ENCODE data around the gene KCNC1.

The KCNC1 gene

DNA sequence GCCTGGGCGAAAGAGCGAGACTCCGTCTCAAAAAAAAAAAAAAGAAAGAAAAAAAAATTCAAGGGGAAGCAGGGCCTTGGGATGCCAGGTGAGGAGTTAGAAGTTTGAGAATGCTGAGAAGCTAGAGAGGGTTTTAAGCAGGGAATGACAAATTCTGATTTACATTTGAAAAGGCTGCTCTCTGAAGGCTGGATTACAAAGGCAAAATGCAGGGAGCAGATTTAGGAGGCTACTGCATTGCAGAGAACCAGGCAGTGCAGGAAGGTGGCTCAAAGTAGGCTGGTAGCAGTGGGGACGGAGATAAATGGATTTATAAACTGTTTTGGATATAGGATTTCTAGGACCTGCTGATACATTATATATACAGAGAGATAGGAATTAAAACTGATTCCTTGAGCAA is 66.6 kb downstream of the KCNC1 start:
- no peak overlapping the region for H3K4me3 ChIP-seq (ENCODE audit: control insufficient read depth, low read depth, low read length)
- no peak for DNase-seq (ENCODE audit: low read depth)
- TF ChIP-seq, protein P1, sequence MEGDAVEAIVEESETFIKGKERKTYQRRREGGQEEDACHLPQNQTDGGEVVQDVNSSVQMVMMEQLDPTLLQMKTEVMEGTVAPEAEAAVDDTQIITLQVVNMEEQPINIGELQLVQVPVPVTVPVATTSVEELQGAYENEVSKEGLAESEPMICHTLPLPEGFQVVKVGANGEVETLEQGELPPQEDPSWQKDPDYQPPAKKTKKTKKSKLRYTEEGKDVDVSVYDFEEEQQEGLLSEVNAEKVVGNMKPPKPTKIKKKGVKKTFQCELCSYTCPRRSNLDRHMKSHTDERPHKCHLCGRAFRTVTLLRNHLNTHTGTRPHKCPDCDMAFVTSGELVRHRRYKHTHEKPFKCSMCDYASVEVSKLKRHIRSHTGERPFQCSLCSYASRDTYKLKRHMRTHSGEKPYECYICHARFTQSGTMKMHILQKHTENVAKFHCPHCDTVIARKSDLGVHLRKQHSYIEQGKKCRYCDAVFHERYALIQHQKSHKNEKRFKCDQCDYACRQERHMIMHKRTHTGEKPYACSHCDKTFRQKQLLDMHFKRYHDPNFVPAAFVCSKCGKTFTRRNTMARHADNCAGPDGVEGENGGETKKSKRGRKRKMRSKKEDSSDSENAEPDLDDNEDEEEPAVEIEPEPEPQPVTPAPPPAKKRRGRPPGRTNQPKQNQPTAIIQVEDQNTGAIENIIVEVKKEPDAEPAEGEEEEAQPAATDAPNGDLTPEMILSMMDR (conservative IDR thresholded peaks at IDR 0.05; ENCODE audit: control insufficient read depth, insufficient read depth, low read depth, low read length): no peak

DNA sequence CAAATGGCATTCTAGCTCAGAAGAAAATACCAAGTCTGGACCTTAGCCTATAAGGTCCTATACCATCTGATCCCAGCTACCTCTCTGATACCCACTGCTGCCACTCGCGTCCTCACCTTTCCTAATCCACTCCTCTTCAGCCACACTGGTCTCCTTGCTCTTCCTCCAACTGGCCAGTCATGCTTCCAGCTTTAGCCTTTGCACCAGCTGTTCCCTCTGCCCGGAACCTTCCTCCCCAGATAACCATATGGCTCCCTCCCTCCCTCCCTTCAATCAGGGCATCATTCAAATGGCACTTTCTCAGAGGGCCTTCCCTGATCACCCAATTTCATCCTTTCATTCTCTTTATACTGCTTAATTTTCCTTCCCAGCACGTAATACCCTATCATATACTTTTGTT is 67.9 kb downstream of the KCNC1 start:
- DNase-seq (ENCODE audit: low read depth): no peak
- TF ChIP-seq, protein P1 (conservative IDR thresholded peaks at IDR 0.05; ENCODE audit: control insufficient read depth, insufficient read depth, low read depth, low read length): no peak
- H3K4me3 ChIP-seq (ENCODE audit: control insufficient read depth, low read depth, low read length): no peak overlapping the region

DNA sequence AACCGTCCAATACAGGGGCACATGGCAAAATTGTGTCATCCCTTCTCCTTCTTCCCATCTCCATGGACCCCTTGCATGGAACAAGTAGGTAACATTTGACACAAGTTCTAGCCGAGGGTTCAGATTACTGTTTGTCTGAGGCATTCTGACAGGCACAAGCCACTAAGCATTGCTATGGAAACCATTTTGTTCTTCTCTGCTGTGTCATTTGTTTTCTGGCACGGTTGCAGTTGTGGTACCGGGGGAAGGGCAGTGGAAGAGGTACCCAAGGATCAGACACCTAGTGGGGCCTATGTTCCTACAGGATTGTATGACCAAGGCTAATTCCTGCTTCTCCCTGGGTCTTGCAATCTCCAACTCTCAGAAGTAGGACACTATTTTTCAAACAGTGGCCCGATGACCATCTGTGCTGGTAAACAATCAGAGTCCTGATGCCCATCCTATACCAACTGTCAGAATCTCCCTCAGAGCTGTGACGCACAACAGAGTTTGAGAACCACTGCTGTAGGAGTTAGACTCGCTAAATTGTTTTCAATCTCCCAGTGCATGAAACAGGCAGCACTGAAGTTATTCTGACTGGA is 69.3 kb downstream of the KCNC1 start:
- DNase-seq (ENCODE audit: low read depth): no peak
- TF ChIP-seq, protein P1 (conservative IDR thresholded peaks at IDR 0.05; ENCODE audit: control insufficient read depth, insufficient read depth, low read depth, low read length): no peak
- H3K4me3 ChIP-seq (ENCODE audit: control insufficient read depth, low read depth, low read length): no peak overlapping the region

DNA sequence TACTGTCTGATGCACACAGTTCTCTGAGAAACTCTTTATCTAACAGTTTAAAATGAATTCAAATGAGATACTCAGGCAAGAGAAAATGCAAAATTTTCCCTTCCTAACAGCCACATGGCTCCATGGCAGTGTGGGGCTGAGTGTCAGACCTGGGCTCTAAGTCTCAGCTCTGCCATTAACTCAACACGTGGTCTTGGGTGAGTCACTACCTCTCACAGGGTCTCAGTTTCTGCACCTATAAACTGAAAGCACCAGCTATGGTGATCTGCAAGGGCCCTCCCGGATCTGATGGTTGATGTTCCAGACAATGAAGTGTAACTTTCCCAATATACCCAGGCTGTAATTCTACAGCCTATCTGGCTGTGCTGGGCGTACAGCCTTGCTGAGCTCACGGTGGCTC is 70.5 kb downstream of the KCNC1 start:
- H3K4me3 ChIP-seq (ENCODE audit: control insufficient read depth, low read depth, low read length): no peak overlapping the region
- DNase-seq (ENCODE audit: low read depth): no peak

DNA sequence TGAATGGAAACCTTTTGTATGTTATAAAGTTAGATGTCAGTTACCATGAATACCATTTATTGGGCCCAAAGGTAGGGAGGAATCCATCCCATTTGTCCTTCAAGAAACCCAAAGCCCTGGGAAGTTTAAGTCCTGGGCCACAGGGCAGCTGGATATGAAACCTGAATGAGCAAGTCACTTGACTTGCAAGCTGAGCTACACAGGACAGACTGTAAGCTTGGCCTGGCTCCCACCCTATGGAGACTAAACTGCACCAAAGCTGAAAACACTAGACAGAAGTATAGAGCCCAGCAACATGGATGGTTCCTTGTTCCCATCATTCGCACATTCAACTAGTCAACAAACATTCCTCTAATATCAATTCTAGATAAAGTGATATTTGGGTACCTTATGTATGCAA is 71.3 kb downstream of the KCNC1 start:
- no peak overlapping the region for H3K4me3 ChIP-seq (ENCODE audit: control insufficient read depth, low read depth, low read length)
- DNase-seq (ENCODE audit: low read depth): no peak
- TF ChIP-seq, protein P1 (conservative IDR thresholded peaks at IDR 0.05; ENCODE audit: control insufficient read depth, insufficient read depth, low read depth, low read length): no peak

More for the DNA sequence above, 70.5 kb downstream of the KCNC1 start:
- TF ChIP-seq, protein P1 (conservative IDR thresholded peaks at IDR 0.05; ENCODE audit: control insufficient read depth, insufficient read depth, low read depth, low read length): no peak

DNA sequence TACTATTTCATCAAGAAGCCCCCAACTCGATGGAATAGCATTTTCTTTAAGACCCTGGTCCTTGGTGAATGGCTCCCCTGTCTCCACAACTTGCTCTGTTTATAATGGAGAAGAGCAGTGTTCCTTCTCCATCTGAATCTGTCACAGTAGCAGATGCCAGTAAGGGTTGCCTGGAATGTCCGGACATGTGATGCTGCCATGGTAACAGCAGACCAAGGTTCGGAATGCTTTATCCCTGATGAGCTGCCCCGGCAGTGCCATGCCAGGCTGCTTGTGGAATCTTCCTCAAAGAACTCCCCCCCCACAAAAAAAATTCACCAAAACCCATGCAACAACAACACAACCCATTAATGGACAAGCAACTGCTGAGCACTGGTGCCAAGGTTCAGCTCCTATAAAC is 72.5 kb downstream of the KCNC1 start:
- TF ChIP-seq, protein P1 (conservative IDR thresholded peaks at IDR 0.05; ENCODE audit: control insufficient read depth, insufficient read depth, low read depth, low read length): no peak

DNA sequence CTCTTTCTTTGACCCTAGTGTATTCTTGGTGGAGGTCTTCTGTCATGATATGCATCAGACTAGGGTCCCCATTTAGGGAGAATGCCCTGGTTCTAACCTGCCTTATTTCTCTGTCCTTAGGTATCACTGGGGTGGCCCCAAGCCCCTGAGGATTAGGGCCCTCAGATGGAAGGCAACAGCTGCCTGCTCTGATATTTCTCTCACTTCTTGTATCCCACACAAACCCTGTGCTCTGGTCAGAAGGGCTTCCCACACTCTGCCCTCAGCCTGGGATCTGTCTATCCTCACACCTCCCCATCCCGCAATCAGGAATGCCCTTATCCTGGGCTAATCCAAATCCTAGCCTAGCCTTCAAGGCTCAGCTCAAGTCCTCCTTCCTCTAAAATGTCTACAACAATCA is 75.5 kb downstream of the KCNC1 start:
- TF ChIP-seq, protein P1 (conservative IDR thresholded peaks at IDR 0.05; ENCODE audit: control insufficient read depth, insufficient read depth, low read depth, low read length): no peak
- H3K4me3 ChIP-seq (ENCODE audit: control insufficient read depth, low read depth, low read length): no peak overlapping the region
- DNase-seq (ENCODE audit: low read depth): no peak

More for the DNA sequence above, 72.5 kb downstream of the KCNC1 start:
- no peak for DNase-seq (ENCODE audit: low read depth)
- no peak overlapping the region for H3K4me3 ChIP-seq (ENCODE audit: control insufficient read depth, low read depth, low read length)

Data from fibroblast of mammary gland (primary cell).